Effector memory CD4-positive, alpha-beta T cell (primary cell): ENCODE measurements around the gene CHAD.
A peak's percentile ranks its signal among the peaks of the same experiment; 100 is the strongest.
"Not testable (repeated sequence)": the region's sequence is repeated elsewhere in the genome, so short reads cannot be mapped to it uniquely, and the experiment has no call there.

Source experiments
- DNase-seq, 3 donors: peaks; one replicate each; pipeline ENCODE4 v3.0.0-alpha.2; 2020
- H3K27ac ChIP-seq: 2 replicates; pipeline ENCODE4 v1.7.0; 2013; ENCODE audit warnings: mild to moderate bottlenecking, low read length, moderate library complexity; ENCODE audit not compliant: insufficient read depth, poor library complexity, severe bottlenecking
- H3K27me3 ChIP-seq: replicated peaks from 2 replicates; pipeline ENCODE4 v1.7.0; 2013; ENCODE audit warnings: mild to moderate bottlenecking, low read length; ENCODE audit not compliant: insufficient read depth, control insufficient read depth, poor library complexity, severe bottlenecking
- H3K36me3 ChIP-seq: 2 replicates; pipeline ENCODE4 v1.7.0; 2013; ENCODE audit warnings: mild to moderate bottlenecking, low read length, moderate library complexity; ENCODE audit not compliant: control insufficient read depth, insufficient read depth
- H3K4me1 ChIP-seq: 2 replicates; pipeline ENCODE4 v1.7.0; 2013; ENCODE audit warnings: low read length, mild to moderate bottlenecking; ENCODE audit not compliant: control insufficient read depth, insufficient read depth, poor library complexity, severe bottlenecking
- H3K4me3 ChIP-seq: 2 replicates; pipeline ENCODE4 v1.7.0; 2013; ENCODE audit warnings: low read length, low read depth, mild to moderate bottlenecking; ENCODE audit not compliant: insufficient read depth, poor library complexity, severe bottlenecking
- H3K9me3 ChIP-seq: 2 replicates; pipeline ENCODE4 v1.7.0; 2013; ENCODE audit warnings: mild to moderate bottlenecking, low read length, moderate library complexity; ENCODE audit not compliant: control insufficient read depth

CHAD gene

DNA sequence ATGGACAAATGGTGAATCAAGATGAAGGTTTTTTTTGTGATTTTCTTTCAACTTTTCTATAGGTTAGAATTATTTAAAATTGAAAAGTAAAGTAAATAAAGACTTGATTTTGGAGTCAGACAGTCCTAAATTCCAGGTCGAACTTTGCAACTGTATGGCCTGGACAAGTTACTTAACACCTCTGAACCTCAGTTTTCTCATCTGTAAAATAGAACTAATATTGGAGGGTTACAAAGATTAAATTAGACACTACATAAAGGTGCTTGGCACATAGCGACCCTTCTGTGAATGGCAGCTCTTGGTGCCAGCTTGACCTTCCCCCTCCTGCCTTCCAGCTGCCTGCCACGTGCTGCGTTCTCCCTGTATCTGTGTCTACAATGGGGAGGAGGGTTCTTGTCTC lies 13.0 kb upstream of the CHAD start:
- Histone ChIP-seq H3K27ac (no peak overlapping the region), H3K4me1 (peaks cover 14% of the 10 kb centered on the region), H3K9me3 (no peaks in the 10 kb centered on the region), H3K4me3 (no peak overlapping the region), H3K27me3 (no peaks in the 10 kb centered on the region), H3K36me3 (peaks cover 24% of the 10 kb centered on the region)
- no peak for DNase-seq

DNA sequence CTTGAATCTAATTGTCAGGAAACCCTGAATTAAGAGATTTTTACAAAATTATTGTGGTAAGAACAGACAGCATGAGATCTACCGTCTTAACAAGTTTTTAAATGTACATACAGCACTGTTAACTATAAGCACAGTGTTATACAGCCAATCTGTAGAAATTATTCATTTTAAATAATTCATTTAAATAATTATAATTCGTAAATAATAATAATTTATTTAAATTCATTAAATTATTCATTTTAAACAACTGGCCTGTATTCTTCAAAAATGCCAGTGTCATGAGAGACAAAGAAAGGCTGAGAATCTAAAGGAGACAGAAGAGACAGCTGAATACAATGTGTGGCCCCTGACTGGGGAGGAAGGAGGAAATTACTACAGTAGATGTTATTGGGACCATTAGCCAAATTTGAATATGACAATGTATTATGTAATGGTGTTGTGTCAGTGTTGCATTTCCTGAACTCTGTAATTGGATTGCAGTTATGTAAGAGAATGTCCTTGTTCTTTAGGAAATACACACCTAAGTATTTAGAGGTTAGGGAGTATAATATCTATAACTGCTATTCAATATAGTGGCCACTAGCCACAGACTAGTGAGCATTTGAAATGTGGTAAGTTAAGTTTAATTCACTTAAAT lies 12.3 kb upstream of the CHAD start:
- H3K9me3 ChIP-seq, result no peaks in the 10 kb centered on the region
- peaks cover 24% of the 10 kb centered on the region for H3K36me3 ChIP-seq
- H3K27me3 ChIP-seq, result no peaks in the 10 kb centered on the region
- no peak for DNase-seq
- no peak overlapping the region for H3K4me3 ChIP-seq
- H3K4me1 ChIP-seq, result peaks cover 14% of the 10 kb centered on the region
- no peak overlapping the region for H3K27ac ChIP-seq

DNA sequence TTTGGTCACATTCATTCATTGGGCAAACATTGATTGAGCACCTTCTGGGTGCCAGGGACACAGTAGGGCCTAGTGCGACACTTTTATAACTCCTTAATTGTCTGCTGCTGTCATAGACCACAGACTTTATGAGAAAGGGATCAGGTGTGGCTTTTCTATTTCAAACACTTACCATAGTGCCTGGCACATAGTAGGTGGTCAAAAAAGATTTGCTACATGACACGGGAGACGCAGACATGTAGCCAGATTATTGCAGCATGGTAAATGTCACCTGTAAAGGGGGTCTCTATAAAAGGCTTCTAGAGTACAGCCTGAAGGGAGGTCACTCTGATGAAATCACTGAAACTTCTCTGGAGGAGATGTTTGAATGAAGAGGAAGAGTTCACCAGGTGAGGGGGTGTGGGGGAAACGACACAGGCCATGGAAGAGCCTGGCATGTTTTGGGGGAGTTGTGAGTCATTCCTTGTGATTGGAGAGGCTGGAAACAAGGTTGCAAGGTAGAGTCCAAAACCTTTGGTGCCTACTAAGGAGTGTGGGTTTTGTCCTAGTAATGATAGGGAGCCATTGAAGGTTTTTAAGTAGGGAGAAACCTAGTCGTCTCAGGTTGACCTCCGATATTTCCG lies 11.6 kb upstream of the CHAD start:
- Histone ChIP-seq H3K27me3 (no peaks in the 10 kb centered on the region), H3K4me3 (no peak overlapping the region), H3K4me1 (peaks cover 14% of the 10 kb centered on the region), H3K9me3 (no peaks in the 10 kb centered on the region), H3K27ac (no peak overlapping the region), H3K36me3 (peaks cover 21% of the 10 kb centered on the region)
- no peak for DNase-seq

DNA sequence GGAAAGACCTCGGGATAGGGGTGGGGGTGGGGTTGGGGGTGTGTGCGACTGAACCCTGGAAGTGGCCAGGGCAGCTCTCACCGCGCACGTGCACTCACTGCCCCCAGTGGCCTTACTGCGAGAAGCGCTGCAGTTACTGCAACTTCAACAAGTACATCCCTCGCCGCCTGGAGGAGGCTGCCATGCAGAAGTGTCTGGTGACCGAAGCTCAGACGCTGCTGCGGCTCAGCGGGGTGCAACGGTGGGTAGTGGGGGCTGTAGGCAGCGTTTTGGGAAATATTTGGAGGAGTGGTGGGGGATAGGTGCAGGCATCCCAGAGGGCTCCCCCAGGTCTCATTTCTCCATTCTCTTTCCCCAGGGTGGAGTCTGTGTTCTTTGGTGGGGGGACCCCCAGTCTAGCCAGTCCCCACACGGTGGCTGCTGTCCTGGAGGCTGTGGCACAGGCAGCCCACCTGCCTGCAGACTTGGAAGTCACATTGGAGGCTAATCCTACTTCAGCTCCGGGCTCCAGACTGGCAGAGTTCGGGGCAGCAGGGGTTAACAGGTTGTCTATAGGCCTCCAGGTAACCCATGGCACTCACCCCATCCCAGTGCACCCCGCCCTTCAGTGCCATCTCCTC lies 11.0 kb upstream of the CHAD start:
- Histone ChIP-seq H3K4me1 (peaks cover 14% of the 10 kb centered on the region), H3K27ac (peak overlapping the region; percentile 75), H3K27me3 (no peaks in the 10 kb centered on the region), H3K36me3 (peaks cover 16% of the 10 kb centered on the region), H3K9me3 (no peaks in the 10 kb centered on the region), H3K4me3 (peak overlapping the region; percentile 91)
- DNase-seq, result peak; percentile 20 to 46 (median 39)

DNA sequence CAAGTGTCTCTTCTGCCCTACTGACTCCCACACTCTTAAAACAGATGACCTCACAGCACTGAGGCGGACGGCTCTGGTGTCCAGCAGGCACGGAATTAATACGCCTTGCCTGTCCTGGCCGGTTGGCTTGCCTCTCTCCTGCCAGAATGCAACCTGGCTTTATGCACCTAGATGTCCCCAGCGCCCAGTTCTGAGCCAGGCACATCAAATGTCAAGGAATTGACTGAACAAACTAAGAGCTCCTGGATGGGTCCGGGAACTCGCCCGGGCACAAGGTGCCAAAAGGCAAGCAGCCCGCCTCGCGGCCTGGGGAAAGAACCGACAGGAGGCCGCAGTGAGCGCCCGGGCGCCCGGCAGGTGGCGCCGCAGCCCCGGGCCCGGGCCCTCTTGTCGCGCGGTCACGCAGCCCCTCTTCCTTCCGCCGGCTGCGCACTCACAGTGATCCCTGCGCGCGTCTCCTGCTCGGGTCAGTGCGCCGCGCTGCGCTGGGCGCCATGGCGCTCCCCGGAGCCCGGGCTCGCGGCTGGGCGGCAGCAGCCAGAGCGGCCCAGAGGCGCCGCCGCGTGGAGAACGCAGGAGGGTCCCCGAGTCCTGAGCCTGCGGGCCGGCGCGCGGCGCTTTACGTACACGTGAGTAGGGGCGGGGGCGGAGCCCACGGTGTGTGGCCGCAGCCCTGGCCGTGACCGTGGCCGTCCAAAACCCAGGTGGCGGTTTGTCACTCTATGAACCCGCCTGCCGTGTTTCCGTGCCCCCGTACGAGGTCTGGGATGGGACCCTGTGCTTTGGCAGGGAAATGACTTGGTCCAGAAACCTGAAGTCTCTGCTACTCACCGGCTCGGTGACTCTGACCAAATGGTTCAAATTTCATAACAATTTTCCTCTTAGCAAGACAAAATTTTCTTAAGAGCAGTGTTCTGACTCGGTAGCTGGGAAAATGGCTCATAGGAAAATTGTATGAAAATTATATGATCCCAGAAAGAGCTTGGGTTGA lies 10.0 kb upstream of the CHAD start, which contains the start of gene RSAD1:
TSS of gene RSAD1 (plus strand) at position 470 of the 991 bp plus-strand sequence. CDS start at position 495, 25 bp downstream.
- Histone ChIP-seq H3K9me3 (no peaks in the 10 kb centered on the region), H3K4me3 (peak within 1 kb of the TSS; percentile 91), H3K36me3 (peaks cover 7% of the 10 kb centered on the region), H3K27ac (peak within 1 kb of the TSS; percentile 75), H3K4me1 (peaks cover 14% of the 10 kb centered on the region), H3K27me3 (no peaks in the 10 kb centered on the region)
- peak; percentile 75 to 78 (median 75) for DNase-seq

DNA sequence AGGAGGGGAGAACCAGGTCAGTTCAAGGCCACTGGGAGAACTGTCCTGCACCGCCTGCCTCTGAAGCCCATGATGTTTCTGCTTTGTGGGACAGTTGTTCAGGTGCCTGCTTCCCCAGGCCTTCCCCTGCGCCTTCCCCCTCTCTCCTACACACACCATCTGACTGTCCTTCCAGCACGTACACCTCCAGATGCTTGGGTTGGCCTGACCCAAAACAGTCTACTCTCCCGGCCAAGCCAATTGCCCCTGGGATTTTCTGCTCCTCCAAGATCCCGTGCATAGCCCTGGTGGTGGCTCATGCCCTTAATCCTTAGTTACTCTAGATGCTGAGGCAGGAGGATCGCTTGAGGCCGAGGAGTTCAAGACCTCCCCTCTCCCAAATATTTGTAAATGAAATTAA lies 9.3 kb upstream of the CHAD start:
- Histone ChIP-seq H3K9me3 (no peaks in the 10 kb centered on the region), H3K4me1 (peaks cover 14% of the 10 kb centered on the region), H3K4me3 (no peak overlapping the region), H3K36me3 (no peaks in the 10 kb centered on the region), H3K27ac (peak overlapping the region; percentile 75), H3K27me3 (no peaks in the 10 kb centered on the region)
- no peak for DNase-seq

DNA sequence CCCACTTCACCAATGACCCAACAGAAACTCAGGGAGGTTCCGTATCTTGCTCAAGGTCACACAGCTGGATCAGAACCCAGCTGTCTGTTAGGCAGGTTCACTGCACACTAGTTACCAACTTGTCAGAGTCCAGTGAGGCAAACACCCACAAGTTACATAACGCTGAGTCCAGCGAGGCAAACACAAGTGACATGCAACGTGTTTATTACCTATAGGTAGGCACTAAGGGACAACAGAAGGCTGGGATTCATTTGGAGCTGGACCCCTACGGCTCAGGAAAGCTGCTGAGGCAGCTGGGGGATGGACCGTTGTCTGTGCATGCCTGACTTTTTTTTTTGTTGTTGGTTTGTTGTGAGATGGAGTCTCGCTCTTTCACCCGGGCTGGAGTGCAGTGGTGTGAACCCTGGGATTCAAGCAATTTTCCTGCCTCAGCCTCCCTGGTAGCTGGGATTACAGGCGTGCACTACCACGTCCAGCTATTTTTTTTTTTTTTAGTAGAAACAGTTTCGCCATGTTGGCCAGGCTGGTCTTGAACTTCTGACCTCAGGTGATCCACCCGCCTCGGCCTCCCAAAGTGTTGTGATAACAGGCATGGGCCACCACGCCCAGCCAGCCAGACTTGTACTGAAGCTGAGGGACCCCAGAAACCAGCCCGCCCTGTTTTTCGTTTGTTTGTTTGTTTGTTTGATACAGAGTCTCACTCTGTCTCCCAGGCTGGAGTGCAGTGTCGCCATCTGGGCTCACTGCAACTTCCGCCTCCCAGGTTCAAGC lies 8.1 kb upstream of the CHAD start:
- Histone ChIP-seq H3K4me1 (peaks cover 14% of the 10 kb centered on the region), H3K4me3 (no peak overlapping the region), H3K27ac (no peak overlapping the region), H3K9me3 (no peaks in the 10 kb centered on the region), H3K27me3 (no peaks in the 10 kb centered on the region), H3K36me3 (no peaks in the 10 kb centered on the region)
- DNase-seq, result no peak

DNA sequence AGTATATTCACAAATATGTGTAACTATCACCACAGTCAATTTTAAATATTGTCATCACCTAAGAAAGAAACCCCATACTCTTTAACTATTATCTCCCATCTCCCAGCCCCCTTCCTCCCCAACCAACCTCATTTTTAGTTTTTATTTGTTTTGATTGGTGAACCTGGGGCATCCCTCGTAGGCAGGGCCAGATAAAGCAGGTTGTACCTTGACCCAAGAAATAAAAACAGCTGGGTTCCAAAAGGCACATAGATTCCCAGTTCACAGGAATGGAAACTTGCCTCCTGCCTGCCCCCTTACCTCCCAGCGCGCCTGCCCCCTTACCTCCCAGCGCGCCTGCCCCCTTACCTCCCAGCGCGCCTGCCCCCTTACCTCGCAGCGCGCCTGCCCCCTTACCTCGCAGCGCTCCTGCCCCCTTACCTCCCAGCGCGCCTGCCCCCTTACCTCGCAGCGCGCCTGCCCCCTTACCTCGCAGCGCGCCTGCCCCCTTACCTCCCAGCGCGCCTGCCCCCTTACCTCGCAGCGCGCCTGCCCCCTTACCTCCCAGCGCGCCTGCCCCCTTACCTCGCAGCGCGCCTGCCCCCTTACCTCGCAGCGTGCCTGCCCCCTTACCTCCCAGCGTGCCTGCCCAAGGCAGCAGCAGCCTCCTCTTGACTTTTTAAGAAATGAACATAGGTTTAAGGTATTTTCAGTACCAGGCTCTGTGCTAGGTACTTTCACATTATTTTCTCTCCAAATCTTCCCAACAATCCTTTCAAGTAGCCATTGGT lies 7.3 kb upstream of the CHAD start:
- H3K36me3 ChIP-seq, H3K27me3 ChIP-seq, H3K27ac ChIP-seq, DNase-seq, H3K4me3 ChIP-seq, H3K9me3 ChIP-seq: not testable (repeated sequence)
- H3K4me1 ChIP-seq, result peaks cover 14% of the 10 kb centered on the region

DNA sequence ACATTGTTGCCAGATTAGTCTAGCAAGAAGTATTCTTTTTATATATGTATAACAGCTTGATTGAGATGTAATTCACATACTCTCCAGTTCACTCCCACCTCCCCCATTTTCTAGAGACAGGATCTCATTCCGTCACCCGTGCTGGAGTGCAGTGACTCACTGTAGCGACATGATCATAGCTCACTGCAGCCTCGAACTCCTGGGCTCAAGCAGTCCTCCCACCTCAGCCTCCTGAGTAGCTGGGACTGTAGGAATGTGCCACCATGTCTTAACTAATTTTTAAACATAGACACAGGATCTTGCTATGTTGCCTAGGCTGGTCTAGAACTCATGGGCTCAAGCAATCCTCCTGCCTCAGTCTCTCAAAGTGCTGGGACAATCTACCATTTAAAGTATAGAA lies 6.7 kb upstream of the CHAD start:
- H3K4me3 ChIP-seq, result no peak overlapping the region
- H3K27me3 ChIP-seq, result no peaks in the 10 kb centered on the region
- H3K36me3 ChIP-seq, result no peaks in the 10 kb centered on the region
- DNase-seq, result no peak
- H3K27ac ChIP-seq, result no peak overlapping the region
- peaks cover 14% of the 10 kb centered on the region for H3K4me1 ChIP-seq
- no peaks in the 10 kb centered on the region for H3K9me3 ChIP-seq
